C1 segment of cervical spinal cord (tissue), 14 donors: ENCODE data around the gene CPLX1.
A peak's percentile ranks its signal among the peaks of the same experiment; 100 is the strongest.
"Not testable (repeated sequence)": the region's sequence is repeated elsewhere in the genome, so short reads cannot be mapped to it uniquely, and the experiment has no call there.

Source experiments
- DNase-seq, 14 donors: peaks; one replicate each; lab custom pipeline; 2025; lab: John Stamatoyannopoulos, UW

CPLX1 gene

GRCh38 chr4:793093-793861 lies 32.7 kb downstream of the CPLX1 start:
- DNase-seq = peak in 1 of 14 donors; percentile 64

GRCh38 chr4:792626-793092 lies 33.3 kb downstream of the CPLX1 start:
- no peak for DNase-seq

GRCh38 chr4:791898-792625 lies 33.9 kb downstream of the CPLX1 start:
- DNase-seq = peak in 1 of 14 donors; percentile 53

GRCh38 chr4:791252-791897 lies 34.6 kb downstream of the CPLX1 start:
- DNase-seq = no peak

GRCh38 chr4:790466-790820 lies 35.5 kb downstream of the CPLX1 start:
- DNase-seq = no peak

- no peak for DNase-seq
Observed at GRCh38 chr4:789571-790465, 36.1 kb downstream of the CPLX1 start.

GRCh38 chr4:788636-789297 lies 37.2 kb downstream of the CPLX1 start:
- no peak for DNase-seq

GRCh38 chr4:788006-788635 lies 37.8 kb downstream of the CPLX1 start:
- DNase-seq = no peak

GRCh38 chr4:787561-787981 lies 38.4 kb downstream of the CPLX1 start:
- DNase-seq = no peak

- no peak for DNase-seq
Observed at GRCh38 chr4:786861-787300, 39.0 kb downstream of the CPLX1 start.

- DNase-seq = no peak
Observed at GRCh38 chr4:786074-786741, 39.7 kb downstream of the CPLX1 start.

GRCh38 chr4:785332-786073 lies 40.4 kb downstream of the CPLX1 start:
- DNase-seq = no peak

- DNase-seq = no peak
Observed at GRCh38 chr4:784401-785331, 41.3 kb downstream of the CPLX1 start.

GRCh38 chr4:781493-782216 lies 44.3 kb downstream of the CPLX1 start:
- peak; percentile 92 to 100 (median 98) for DNase-seq

- DNase-seq = no peak
Observed at GRCh38 chr4:780716-781492, 45.0 kb downstream of the CPLX1 start.

- not testable (repeated sequence) for DNase-seq
Observed at GRCh38 chr4:780255-780654, 45.7 kb downstream of the CPLX1 start.
